HG03159 (cell line): ENCODE measurements around the gene NUMB.

Experiments
- ATAC-seq: cut with Tn5 transposase; IDR thresholded peaks from one replicate; pipeline ENCODE4 v1.9.1; 2021; ENCODE audit warnings: mild to moderate bottlenecking, moderate library complexity; ENCODE audit not compliant: unreplicated experiment

Gene NUMB

DNA sequence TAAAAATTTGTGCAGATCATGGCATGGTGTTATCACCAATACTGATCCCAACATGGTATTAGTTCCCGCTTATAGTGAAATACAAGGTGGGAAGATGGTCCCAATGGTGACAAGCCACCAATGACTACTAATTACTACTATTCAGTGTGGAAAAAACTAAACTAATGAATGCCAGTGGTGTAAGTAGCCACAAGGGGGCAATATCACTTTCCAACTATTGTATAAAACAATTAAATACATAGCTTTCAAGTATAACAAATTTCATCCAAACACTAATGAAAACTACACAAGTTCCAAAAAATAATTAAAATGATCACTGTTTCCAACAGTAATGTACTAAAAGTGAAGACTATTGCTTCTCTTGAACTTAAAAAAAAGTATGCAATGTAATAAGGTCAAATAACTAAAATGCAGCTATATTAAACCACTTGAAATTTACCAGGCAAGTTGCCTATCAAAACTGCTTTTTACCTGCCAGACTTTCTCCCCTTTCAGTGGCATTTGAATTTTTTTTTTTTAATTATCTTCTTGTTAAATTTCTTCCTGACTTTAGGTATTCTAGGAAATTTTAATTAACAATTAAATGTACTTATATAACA is 163.0 kb downstream of the NUMB start:
- no peak for ATAC-seq

- no peak for ATAC-seq
Observed at GRCh38 chr14:73293782-73294781, 164.3 kb downstream of the NUMB start.

DNA sequence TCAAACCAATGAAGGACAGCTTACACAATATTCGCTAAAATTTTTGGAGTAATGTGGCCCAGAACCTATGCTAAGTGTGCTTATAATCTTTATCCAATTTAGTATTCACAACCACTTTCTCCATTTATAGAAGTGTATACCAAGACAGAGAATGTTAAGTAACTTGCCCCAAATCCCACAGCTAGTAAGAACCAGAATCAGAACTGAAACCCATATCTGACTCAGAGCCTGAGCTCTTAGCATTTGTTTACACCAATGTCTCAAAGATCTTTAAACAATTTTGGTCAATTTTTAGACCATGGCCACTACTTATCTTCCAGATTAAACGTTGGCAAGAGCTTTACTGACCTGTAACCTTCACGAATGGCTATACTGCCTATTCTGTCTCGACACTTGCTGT is 168.1 kb downstream of the NUMB start:
- ATAC-seq = no peak

DNA sequence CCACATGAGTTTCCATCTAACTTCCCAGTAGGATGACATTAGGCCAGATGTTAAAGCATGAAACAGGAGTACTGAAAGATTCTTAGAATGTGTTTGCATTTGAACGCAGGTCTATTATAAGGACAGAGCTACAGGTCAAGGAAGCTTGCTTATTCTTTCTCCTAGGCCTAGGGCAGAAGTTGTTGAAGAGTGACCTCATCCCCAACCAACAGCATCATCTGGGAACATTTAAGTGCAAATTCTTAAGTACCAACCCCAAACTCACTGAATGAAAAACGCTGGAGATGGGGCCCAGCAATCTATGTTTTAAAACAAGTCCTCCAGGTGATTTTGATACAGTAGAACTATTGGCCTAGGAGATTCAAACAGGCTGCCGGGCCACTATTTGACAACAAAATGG is 168.6 kb downstream of the NUMB start:
- no peak for ATAC-seq

- no peak for ATAC-seq
Observed at GRCh38 chr14:73289308-73289707, 169.0 kb downstream of the NUMB start.

- ATAC-seq = no peak
Observed at GRCh38 chr14:73287071-73287470, 171.3 kb downstream of the NUMB start.

- no peak for ATAC-seq
Observed at GRCh38 chr14:73286598-73286997, 171.7 kb downstream of the NUMB start.

- ATAC-seq = no peak
Observed at GRCh38 chr14:73285979-73286378, 172.4 kb downstream of the NUMB start.

DNA sequence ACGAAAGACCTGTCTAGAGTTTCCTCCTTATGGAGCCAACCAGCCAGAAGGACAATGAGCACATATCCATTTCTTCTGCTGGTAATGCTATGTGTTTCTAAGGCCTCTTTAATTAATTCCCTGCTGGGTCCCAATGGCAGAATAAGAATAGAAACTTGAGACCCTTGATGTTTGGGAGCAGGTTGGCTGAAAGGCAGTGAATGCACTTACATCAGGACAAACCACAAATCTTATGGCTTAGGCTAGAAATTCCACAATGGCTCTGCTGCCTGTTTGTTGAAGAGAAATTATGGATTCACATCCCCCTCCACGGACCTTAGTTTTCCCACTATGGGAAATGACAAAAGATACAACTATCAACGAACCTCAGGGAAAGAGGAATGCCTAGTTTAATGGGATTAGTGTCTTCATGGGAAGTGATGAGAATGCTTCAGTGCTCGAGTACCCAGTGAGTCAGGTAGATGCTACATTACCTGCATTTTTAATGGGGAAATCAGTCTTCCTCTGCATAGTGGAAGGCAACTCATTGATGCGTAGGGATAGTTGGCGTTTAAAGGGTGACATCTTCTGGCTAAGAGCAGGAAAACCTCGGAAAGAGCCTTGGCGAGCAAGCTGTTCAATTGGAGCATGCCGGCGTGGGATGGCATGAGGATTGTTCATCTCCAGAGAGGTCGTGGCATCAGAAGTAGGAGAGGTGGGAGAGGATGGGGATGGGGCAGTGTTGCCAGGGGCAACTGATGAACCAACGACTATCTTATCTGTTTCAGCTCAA is 174.6 kb downstream of the NUMB start:
- ATAC-seq = no peak

DNA sequence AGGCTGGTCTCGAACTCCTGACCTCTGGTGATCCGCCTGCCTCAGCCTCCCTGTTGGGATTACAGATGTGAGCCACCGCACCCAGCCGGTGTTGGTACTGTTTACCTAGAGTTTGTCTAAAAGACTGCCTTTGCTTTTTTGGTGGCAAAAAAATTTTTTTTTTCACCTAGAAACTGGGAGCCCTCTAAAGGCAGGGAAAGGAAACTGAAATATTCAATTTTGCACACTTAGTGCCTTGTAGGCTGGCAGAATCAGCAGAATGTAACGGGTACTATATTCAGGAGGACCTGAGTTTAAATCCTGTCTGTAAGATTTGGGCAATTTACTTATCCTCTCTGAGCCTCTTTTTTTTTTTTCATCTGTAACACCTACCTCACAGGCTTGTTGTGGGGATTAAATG is 177.4 kb downstream of the NUMB start:
- ATAC-seq = no peak

DNA sequence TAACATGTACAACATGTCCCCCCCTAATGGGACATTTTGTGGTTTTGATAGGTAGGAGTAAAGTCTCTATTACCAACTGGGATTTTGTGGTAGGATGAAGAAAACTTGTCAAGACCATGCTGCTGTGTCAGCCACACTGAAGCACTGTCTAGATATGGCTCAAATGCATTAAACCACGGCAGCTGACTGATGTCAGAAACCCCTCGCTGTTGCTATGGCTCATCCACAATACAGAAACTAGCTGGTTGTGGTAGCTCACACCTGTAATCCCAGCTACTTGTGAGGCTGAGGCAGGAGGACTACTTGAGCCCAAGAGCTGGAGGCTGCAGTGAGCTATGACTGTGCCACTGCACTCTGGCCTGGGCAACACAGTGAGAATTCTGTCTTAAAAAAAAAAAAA is 181.0 kb downstream of the NUMB start:
- ATAC-seq = no peak

DNA sequence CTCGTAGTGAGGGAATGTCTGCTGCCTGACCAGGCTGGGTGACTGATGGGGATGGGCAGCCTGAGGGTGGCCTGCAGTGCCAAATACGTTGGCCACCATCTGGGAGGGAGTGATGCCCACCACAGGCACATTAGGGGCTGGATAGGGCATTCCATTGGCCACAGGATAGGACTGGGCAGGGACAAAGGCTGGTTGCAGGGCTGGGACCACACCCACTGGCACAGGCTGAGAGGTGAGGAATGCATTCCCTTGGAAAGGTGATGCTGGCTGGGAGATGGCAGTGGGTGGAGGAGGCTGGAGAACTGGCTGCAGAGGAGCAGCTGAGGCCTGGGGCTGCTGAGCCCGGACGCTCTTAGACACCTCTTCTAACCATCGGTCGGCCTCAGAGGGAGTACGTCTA is 181.5 kb downstream of the NUMB start:
- ATAC-seq = no peak

GRCh38 chr14:73273799-73274198 is 184.5 kb downstream of the NUMB start:
- no peak for ATAC-seq

DNA sequence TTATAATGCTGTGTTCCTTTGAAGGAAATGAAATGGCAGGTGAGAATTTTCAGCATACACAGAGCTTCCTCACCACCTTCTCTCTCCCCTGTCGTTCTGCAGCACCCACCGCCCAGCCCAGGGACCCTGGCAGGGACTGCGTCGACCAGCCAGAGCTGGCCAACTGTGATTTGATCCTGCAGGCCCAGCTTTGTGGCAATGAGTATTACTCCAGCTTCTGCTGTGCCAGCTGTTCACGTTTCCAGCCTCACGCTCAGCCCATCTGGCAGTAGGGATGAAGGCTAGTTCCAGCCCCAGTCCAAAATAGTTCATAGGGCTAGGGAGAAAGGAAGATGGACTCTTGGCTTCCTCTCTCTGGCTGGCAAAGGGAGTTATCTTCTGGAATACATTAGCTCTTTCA is 186.0 kb downstream of the NUMB start:
- no peak for ATAC-seq

DNA sequence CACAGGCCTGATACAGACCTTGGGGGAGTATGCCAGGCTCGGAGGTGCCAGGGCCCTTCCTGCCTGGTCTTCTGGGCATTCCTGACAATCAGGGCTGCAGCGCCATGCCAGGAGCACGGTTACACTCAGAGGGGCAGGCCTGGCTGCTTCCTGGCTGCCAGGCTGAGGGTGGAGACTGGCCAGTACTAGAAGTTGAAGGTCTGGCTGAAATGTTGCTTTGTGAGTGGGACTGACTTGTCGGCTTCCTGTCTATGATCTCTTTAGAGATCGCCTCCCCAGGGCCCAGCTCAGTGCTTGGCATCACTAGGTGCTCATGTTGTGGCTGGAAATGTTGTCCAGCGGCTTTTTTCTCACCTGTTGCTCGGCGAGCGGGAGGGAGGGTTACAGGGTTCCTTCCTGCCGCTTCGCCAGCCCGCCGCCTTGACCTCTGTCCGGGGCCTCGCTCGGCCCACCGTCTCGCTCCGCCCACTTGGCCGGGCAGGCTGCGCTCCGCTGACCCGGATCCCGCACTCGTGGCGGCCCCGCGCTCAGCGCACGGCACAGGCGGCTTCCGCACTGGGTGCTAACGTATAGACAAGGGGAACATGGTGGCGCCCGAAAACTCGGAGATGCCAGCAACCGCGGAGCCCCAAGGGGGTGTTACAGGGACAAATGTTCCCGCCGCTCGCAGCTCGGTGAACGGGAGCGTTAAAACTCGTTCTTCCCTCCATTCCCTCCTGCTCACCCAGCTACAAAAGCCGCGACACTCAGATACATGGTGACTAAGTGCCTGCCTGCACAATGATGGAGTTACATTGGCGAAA is 188.4 kb downstream of the NUMB start:
- ATAC-seq = peak; percentile 78

DNA sequence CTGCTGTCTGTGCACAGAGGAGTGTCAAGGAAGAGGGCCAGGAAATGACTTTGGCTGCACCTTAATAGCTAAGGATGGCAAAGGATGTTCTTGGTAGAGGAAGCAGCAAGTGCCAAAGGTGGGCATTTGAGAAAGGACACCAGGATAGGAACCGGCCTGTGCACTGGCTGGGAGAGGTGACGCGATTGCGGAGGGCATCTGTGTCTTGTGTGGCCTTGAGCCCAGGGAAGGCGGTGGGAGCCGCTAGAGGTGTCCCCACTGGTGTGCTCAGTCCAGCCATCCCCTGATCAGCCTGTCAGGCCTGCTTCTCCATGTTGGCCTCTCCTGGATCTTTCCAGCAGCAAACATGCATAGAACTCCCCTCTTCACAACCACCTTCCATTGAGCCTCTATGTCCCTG is 190.9 kb downstream of the NUMB start:
- ATAC-seq = no peak

- no peak for ATAC-seq
Observed at GRCh38 chr14:73266317-73266716, 192.0 kb downstream of the NUMB start.

- ATAC-seq = no peak
Observed at GRCh38 chr14:73265721-73266046, 192.7 kb downstream of the NUMB start.

DNA sequence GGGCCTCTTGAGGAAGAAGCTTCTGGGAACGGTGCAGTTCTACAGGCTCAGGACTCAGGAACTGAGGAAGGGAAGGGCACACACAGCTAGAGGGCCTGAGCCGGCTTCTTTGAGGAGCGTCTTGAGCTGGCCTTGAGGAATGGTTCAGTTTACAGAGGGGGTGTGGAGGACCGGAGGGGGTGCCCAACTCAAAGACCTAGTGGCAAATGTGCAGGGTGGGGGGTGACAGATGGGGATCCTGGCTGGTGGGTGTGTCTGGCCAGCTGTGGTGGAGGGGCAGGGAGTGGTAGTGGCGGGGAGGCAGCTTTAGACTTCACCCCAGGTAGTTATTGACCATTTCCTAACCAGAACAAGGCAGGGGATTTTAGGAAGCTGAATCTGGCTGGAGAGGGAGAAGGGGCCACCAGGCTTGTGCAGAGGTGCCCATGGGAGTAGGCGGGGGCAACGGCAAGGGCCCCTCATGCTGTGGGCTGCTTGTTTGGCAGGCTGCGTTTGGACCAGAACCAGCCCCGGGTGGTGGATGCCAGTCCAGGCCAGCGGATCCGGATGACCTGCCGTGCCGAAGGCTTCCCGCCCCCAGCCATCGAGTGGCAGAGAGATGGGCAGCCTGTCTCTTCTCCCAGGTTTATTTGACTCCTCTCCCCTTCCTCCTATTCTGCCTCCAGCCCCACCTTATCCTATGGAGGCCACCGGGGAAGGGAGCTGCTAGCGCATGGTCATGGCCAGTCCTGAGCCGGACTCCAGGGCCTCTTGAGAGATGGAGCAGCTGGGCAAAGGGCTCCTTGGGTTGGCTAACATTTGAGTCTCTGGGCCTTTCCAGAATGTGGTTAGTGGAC is 193.2 kb downstream of the NUMB start:
- no peak for ATAC-seq
